Measurements from ENCODE around the gene JAML. TPM values are rescaled to one million over a fixed set of nuclear protein-coding genes. Genes with fewer than 3 reads are reported as not detected.

Gene JAML
- total and polyA plus RNA-seq, 2 of the 8 experiments (the other 6 are each of a cell fraction or from before 2014, with no cell fraction given), result 0.12 to 0.58 TPM

- Histone ChIP-seq H3K27ac (ENCODE audit: low read depth, low read length) (no peak overlapping the region), H3K36me3 (ENCODE audit: control insufficient read depth in 2 of 4, insufficient read depth in 4 of 4, low read length in 3 of 4) (no peaks in the 10 kb centered on the region), H3K9ac (replicated peaks in 1 of 4; ENCODE audit: extremely low read depth in 1 of 4, low read depth in 3 of 4, low read length in 3 of 4) (no peak overlapping the region), H3K4me3 (ENCODE audit: extremely low read depth in 1 of 4, insufficient read depth in 2 of 4, low read depth in 3 of 4, low read length in 4 of 4) (no peak overlapping the region), H4K91ac (replicated peaks; ENCODE audit: insufficient read length, low read length) (no peak overlapping the region), H2AFZ (ENCODE audit: low read length) (no peak overlapping the region), H3K9me3 (ENCODE audit: insufficient read depth in 2 of 2, low read depth in 1 of 2, low read length in 1 of 2) (no peaks in the 10 kb centered on the region), H4K5ac (ENCODE audit: insufficient read length, low read depth, low read length) (no peak overlapping the region), H3K56ac (replicated peaks; ENCODE audit: insufficient read length, low read depth, low read length) (no peak overlapping the region), H3K18ac (ENCODE audit: extremely low read depth, low read length) (no peak overlapping the region), H3K4me1 (replicated peaks in 1 of 4; ENCODE audit: control insufficient read depth in 3 of 4, insufficient read depth in 4 of 4, low read length in 3 of 4) (peaks cover 0 to 21% (median 7%) of the 10 kb centered on the region in 4 experiments; a peak in 6 of 7 replicates), H2BK5ac (ENCODE audit: low read depth, low read length) (no peak overlapping the region), H3K79me2 (ENCODE audit: control insufficient read depth in 1 of 2, insufficient read depth in 2 of 2, low read length in 2 of 2) (no peaks in the 10 kb centered on the region), H2BK120ac (replicated peaks; ENCODE audit: low read depth, low read length) (no peak overlapping the region), H3K79me1 (ENCODE audit: low read depth, low read length) (no peaks in the 10 kb centered on the region), H2BK20ac (ENCODE audit: low read length) (no peak overlapping the region), H2BK15ac (ENCODE audit: low read length) (no peak overlapping the region), H2AK5ac (ENCODE audit: low read depth, low read length) (no peak overlapping the region), H4K20me1 (replicated peaks in 1 of 2; ENCODE audit: control insufficient read depth in 1 of 2, insufficient read depth in 2 of 2, low read length in 2 of 2) (peaks cover 0 to 3% of the 10 kb centered on the region in 2 experiments), H3K23me2 (ENCODE audit: low read depth, low read length) (no peaks in the 10 kb centered on the region), H3K4ac (replicated peaks; ENCODE audit: insufficient read length, low read depth, low read length) (no peak overlapping the region), H2BK12ac (ENCODE audit: low read depth, low read length) (0 out of 2 replicates have a peak overlapping the region, but pooled peaks have one; percentile 39), H3K27me3 (replicated peaks in 1 of 4; ENCODE audit: control insufficient read depth in 3 of 4, extremely low read depth in 1 of 4, insufficient read depth in 3 of 4, low read length in 3 of 4) (peaks cover 0 to 25% (median 12%) of the 10 kb centered on the region in 4 experiments; a peak in 6 of 7 replicates), H3K23ac (ENCODE audit: insufficient read length) (no peak overlapping the region), H4K8ac (ENCODE audit: extremely low read depth, insufficient read depth, low read length) (no peak overlapping the region; the same call in 1 of the 2 replicates), H3K14ac (ENCODE audit: insufficient read length) (no peak overlapping the region), H3K4me2 (ENCODE audit: insufficient read depth in 1 of 2, low read depth in 2 of 2, low read length in 2 of 2) (no peak overlapping the region)
- FAIRE-seq (no peak), DNase-seq (ENCODE audit: low read depth in 1 of 2, low spot score in 2 of 2) (no peak)
- WGBS, 2 experiments (ENCODE audit: extremely low coverage in 1 of 2, insufficient coverage in 1 of 2, insufficient read length in 1 of 2, insufficient replicate concordance in 2 of 2, low coverage in 1 of 2, low lambda C conversion rate in 2 of 2, missing lambda C conversion rate in 1 of 2), result 78% methylated on average over 17 of the region's 20 CpGs; no CpG with 5 or more reads in 1 of the 2 experiments
- ChIA-PET POLR2A (ENCODE audit: partially characterized antibody) (interaction anchor here (0.6 kb wide), 1 partner anchor 26 kb away, joined by 4 read pairs; no protein-coding TSS in a partner anchor), CTCF (ENCODE audit: partially characterized antibody) (interaction anchor here (0.6 to 12.7 kb wide), 29 partner anchors 8 to 467 kb away, joined by 3 to 245 read pairs (median 4); partner anchors contain the start of gene SCN4B)
- TF ChIP-seq SAP30 (IDR thresholded peaks at IDR 0.05; ENCODE audit: insufficient read depth, insufficient replicate concordance, low read length), result no peak
- TF ChIP-seq, protein P1, sequence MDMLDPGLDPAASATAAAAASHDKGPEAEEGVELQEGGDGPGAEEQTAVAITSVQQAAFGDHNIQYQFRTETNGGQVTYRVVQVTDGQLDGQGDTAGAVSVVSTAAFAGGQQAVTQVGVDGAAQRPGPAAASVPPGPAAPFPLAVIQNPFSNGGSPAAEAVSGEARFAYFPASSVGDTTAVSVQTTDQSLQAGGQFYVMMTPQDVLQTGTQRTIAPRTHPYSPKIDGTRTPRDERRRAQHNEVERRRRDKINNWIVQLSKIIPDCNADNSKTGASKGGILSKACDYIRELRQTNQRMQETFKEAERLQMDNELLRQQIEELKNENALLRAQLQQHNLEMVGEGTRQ (IDR thresholded peaks at IDR 0.05; ENCODE audit: low read length), result no peak
- no peak for TF ChIP-seq CBX5 (IDR thresholded peaks at IDR 0.05; ENCODE audit: low read depth, low read length)
- no peak for TF ChIP-seq ZNF274 (IDR thresholded peaks at IDR 0.05; ENCODE audit: borderline replicate concordance, extremely low read depth, low read length)
- TF ChIP-seq EZH2 (IDR thresholded peaks at IDR 0.05; ENCODE audit: low read depth, low read length, severe bottlenecking), result no peak
- no peak for TF ChIP-seq POU5F1 (IDR thresholded peaks at IDR 0.05; ENCODE audit: low read depth, low read length)
These were observed 80.2 kb downstream of the JAML start for GRCh38 chr11:118144301-118145268.

All from H1 (cell line).